ENCODE measurements around the gene MAD1L1.

MAD1L1 gene

GRCh38 chr7:1812509-1813393 is 420.0 kb downstream of the MAD1L1 start:
- H3K27ac ChIP-seq = no peak overlapping the region
- no peak; the same call in 1 of the 2 replicates for TF ChIP-seq CTCF (conservative IDR thresholded peaks at IDR 0.05)
- TF ChIP-seq ZFX (IDR thresholded peaks at IDR 0.05) = no peak

DNA sequence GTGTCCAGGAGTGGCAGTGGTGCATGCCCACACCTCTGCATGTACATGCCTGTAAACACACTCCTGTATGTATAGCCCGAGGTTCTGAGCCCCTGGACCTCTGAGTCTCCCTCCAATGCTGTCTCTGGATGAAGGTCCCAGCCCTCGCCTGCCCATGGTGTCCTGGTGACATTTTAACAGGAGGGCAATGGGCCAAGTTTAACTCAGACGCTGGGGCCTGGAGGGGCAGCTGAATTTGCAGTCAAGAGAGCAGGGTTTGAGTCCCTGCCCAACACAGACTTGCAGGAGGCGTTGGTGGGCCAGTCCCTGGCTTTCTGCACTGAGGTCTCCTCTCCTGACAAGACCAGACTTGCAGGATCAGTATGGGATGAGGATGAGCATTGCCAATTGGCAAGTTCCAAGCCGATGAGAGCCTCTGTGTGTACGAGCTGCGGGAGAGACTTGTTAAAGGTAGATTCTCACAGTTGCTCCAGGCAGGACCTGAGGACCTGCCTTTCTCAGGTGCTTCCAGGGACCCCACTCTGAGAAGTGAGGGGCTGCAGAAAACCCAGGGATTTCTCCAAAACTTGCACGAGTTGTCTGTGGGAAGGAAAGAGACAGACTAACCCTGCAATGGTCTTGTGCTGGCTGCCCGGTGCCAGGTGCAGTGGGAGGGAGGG is 420.8 kb downstream of the MAD1L1 start:
- no peak overlapping the region for H3K27ac ChIP-seq
- TF ChIP-seq CTCF (conservative IDR thresholded peaks at IDR 0.05) (no peak), ZFX (IDR thresholded peaks at IDR 0.05) (no peak)

DNA sequence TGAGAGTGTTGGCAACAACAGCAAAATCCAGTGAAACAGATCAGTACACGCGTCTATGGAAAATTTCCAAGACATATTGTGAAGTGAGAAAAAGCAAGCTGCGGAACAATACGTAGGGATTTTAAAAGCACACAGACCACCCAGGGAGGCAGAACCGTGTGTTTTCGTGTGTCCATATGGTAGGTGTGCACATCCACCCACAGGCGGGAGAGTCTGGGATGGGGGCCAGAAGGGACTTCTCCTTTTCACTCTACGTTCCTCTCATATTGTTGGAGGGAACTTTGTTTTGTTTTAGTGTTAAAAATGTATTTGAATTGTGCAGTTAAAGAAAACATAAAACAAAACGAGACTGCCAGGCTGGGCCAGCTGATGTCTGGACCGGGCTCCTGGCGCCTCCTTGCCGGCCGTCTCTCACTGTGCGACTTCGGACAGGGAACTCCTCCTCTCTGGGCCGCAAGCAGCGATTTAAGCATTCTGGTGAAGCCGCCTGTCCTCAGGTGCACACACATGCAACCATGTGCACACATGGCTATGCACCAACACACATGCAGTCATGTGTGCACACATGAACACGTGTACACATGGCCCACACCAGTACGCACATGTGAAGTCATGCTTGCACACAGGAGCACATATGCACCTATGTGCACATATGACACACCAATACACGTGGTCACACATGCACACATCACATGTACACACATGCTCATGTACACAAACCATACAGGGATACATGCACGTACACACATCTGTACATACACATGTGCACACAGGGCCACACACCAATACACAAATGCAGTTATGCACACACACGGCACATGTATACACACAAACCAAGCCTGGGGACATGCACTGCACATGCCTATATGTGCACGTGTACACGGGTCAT is 421.5 kb downstream of the MAD1L1 start:
- no peak for TF ChIP-seq CTCF (conservative IDR thresholded peaks at IDR 0.05)
- TF ChIP-seq ZFX (IDR thresholded peaks at IDR 0.05) = no peak
- no peak overlapping the region for H3K27ac ChIP-seq

DNA sequence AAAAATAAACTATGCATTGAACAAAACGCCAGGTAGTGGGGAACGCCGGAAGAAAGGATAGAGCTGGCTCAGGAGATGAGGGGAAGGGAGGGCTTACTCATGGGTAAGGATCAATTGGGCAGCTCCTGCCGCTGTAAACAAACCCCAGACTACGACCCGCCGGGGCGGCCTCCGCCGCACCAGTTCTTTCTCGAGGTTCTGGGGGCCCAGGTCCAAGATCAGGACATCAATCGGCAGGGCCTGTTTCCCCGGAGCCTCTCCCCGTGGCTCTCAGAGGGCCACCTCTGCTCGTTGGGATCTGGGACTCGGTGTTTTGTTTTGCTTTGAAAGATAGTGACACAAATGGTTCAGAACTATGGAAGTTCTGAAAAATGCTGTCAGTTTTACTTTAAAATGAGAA is 422.2 kb downstream of the MAD1L1 start:
- H3K27ac ChIP-seq = no peak overlapping the region
- no peak for TF ChIP-seq ZFX (IDR thresholded peaks at IDR 0.05)

- H3K27ac ChIP-seq = no peak overlapping the region
- TF ChIP-seq CTCF (conservative IDR thresholded peaks at IDR 0.05) (no peak), ZFX (IDR thresholded peaks at IDR 0.05) (no peak)
These were observed 423.0 kb downstream of the MAD1L1 start for GRCh38 chr7:1809601-1810258.

GRCh38 chr7:1809070-1809469 is 423.7 kb downstream of the MAD1L1 start:
- no peak for TF ChIP-seq CTCF (conservative IDR thresholded peaks at IDR 0.05)
- no peak for TF ChIP-seq ZFX (IDR thresholded peaks at IDR 0.05)
- H3K27ac ChIP-seq = no peak overlapping the region

Measured in C4-2B (cell line).